HepG2 (cell line): ENCODE data around the gene TUBG1. TPM values are rescaled to one million over a fixed set of nuclear protein-coding genes. Genes with fewer than 3 reads are reported as not detected.

Experiments used
- BATF2 ChIP-seq: sonication (generic); formaldehyde crosslinking; IDR thresholded peaks from 2 replicates; pipeline ENCODE4 v1.8.0; 2022; ENCODE audit warnings: mild to moderate bottlenecking, missing genetic modification reagents, moderate library complexity
- DMTF1 ChIP-seq: sonication (generic); formaldehyde crosslinking; IDR thresholded peaks from 2 replicates; pipeline ENCODE4 v1.4.0; 2020; ENCODE audit warnings: mild to moderate bottlenecking, missing genetic modification reagents
- E2F2 ChIP-seq: sonication (generic); formaldehyde crosslinking; IDR thresholded peaks from 2 replicates; pipeline ENCODE4 v1.4.0; 2020; ENCODE audit warnings: missing genetic modification reagents, borderline replicate concordance
- GZF1 ChIP-seq: sonication (generic); formaldehyde crosslinking; IDR thresholded peaks from 2 replicates; pipeline ENCODE4 v1.5.1; 2020; ENCODE audit warnings: mild to moderate bottlenecking, missing genetic modification reagents
- KLF13 ChIP-seq: sonication (generic); formaldehyde crosslinking; IDR thresholded peaks from 2 replicates; pipeline ENCODE4 v1.4.0; 2020; ENCODE audit warnings: mild to moderate bottlenecking, missing genetic modification reagents
- MAX ChIP-seq: IDR thresholded peaks from 2 replicates; pipeline ENCODE4 v1.6.1; 2012; ENCODE audit warnings: inconsistent platforms
- MED8 ChIP-seq: sonication (generic); formaldehyde crosslinking; IDR thresholded peaks from 2 replicates; pipeline ENCODE4 v1.8.1; 2023; ENCODE audit warnings: mild to moderate bottlenecking, missing genetic modification reagents; ENCODE audit not compliant: insufficient replicate concordance
- MLLT10 ChIP-seq: sonication (generic); formaldehyde crosslinking; IDR thresholded peaks from 2 replicates; pipeline ENCODE4 v1.4.0; 2020; ENCODE audit warnings: missing genetic modification reagents
- MXD4 ChIP-seq: IDR thresholded peaks from 2 replicates; pipeline ENCODE4 v1.6.1; 2016; ENCODE audit warnings: mild to moderate bottlenecking, missing biosample characterization, missing genetic modification reagents
- MYNN ChIP-seq: sonication (generic); formaldehyde crosslinking; IDR thresholded peaks from 2 replicates; pipeline ENCODE4 v1.4.0; 2020; ENCODE audit warnings: mild to moderate bottlenecking, low read depth, missing genetic modification reagents
- NFIC ChIP-seq: IDR thresholded peaks from 2 replicates; pipeline ENCODE4 v1.6.1; 2012; ENCODE audit warnings: mild to moderate bottlenecking, low read length, inconsistent platforms
- NPAS2 ChIP-seq: sonication (generic); formaldehyde crosslinking; IDR thresholded peaks from 2 replicates; pipeline ENCODE4 v1.8.0; 2022; ENCODE audit warnings: mild to moderate bottlenecking, missing genetic modification reagents, borderline replicate concordance
- RAD21 ChIP-seq: fragments of 450-650 bp; formaldehyde crosslinking; IDR thresholded peaks from 2 replicates; pipeline ENCODE4 v1.5.0; 2020; ENCODE audit warnings: mild to moderate bottlenecking
- TCF7 ChIP-seq: sonication (generic); IDR thresholded peaks from 2 replicates; pipeline ENCODE4 v1.6.1; 2016; ENCODE audit warnings: antibody characterized with exemption, low read depth
- YEATS4 ChIP-seq: sonication (generic); formaldehyde crosslinking; IDR thresholded peaks from 2 replicates; pipeline ENCODE4 v1.4.0; 2020; ENCODE audit warnings: missing genetic modification reagents, borderline replicate concordance
- ZNF274 ChIP-seq: sonication (generic); formaldehyde crosslinking; IDR thresholded peaks from 2 replicates; pipeline ENCODE4 v1.5.1; 2020; ENCODE audit warnings: mild to moderate bottlenecking, missing genetic modification reagents
- ZNF275 ChIP-seq: sonication (generic); formaldehyde crosslinking; IDR thresholded peaks from 2 replicates; pipeline ENCODE4 v1.8.0; 2022; ENCODE audit warnings: missing genetic modification reagents, mild to moderate bottlenecking, inconsistent platforms, borderline replicate concordance
- ZNF333 ChIP-seq: sonication (generic); formaldehyde crosslinking; IDR thresholded peaks from 2 replicates; pipeline ENCODE4 v1.4.0; 2020; ENCODE audit warnings: mild to moderate bottlenecking, missing genetic modification reagents, borderline replicate concordance
- ZNF484 ChIP-seq: sonication (generic); formaldehyde crosslinking; IDR thresholded peaks from 2 replicates; pipeline ENCODE4 v1.5.1; 2020; ENCODE audit warnings: mild to moderate bottlenecking, low read depth, missing genetic modification reagents, borderline replicate concordance
- ZNF580 ChIP-seq: IDR thresholded peaks from 2 replicates; pipeline ENCODE4 v1.6.1; 2016; ENCODE audit warnings: low read depth, borderline replicate concordance
- ZNF605 ChIP-seq: sonication (generic); formaldehyde crosslinking; IDR thresholded peaks from 2 replicates; pipeline ENCODE4 v1.8.0; 2022; ENCODE audit warnings: mild to moderate bottlenecking, missing genetic modification reagents
- ZNF614 ChIP-seq: IDR thresholded peaks from 2 replicates; pipeline ENCODE4 v1.6.1; 2018; ENCODE audit warnings: missing biosample characterization, missing genetic modification reagents, inconsistent platforms, borderline replicate concordance
- ZNF616 ChIP-seq: sonication (generic); formaldehyde crosslinking; IDR thresholded peaks from 2 replicates; pipeline ENCODE4 v1.5.0; 2020; ENCODE audit warnings: low read depth, mild to moderate bottlenecking, missing genetic modification reagents
- ZNF879 ChIP-seq: sonication (generic); formaldehyde crosslinking; IDR thresholded peaks from 2 replicates; pipeline ENCODE4 v1.8.1; 2023; ENCODE audit warnings: missing genetic modification reagents
- polyA plus RNA-seq, 8 experiments: library from polyadenylated mRNA; depleted of rRNA in 3 of 8; stranded (reverse) in 7 of 8; unstranded in 1 of 8; fragments of >200 nt; fragmentation: Illumina TruSeq in 4 of 8; extraction: Trizol in 4 of 8; gene quantifications; 2 replicates each; pipeline versions ENCODE4 v1.2.1 to v1.2.3, GENCODE V29; 2011 to 2016; ENCODE audit warnings: low read depth in 4 of 8, missing spikeins in 1 of 8, mixed read lengths in 1 of 8; ENCODE audit not compliant: insufficient read depth in 1 of 8
- total RNA-seq, 5 experiments: library from RNA; depleted of rRNA; stranded (reverse); fragments of >200 nt; fragmentation: Illumina TruSeq; extraction: Trizol; gene quantifications; 2 replicates each; pipeline ENCODE4 v1.2.3, GENCODE V29; 2016; ENCODE audit warnings: low read depth in 1 of 5

The TUBG1 gene
- total and polyA plus RNA-seq, 2 of the 13 experiments (the other 11 are each of a cell fraction or from before 2014, with no cell fraction given): 74.1 to 137 TPM

- peak; percentile 75; the same call in 1 of the 2 replicates for TF ChIP-seq GZF1
- TF ChIP-seq ZNF274 (CRISPR knock-in tag): peak; percentile 85
- TF ChIP-seq DMTF1: 0 out of 2 replicates have a peak, but pooled peaks have one; percentile 53
- TF ChIP-seq RAD21 (CRISPR knock-in tag): peak; percentile 59; the same call in 1 of the 2 replicates
- no peak; the same call in 1 of the 2 replicates for TF ChIP-seq NFIC
- peak; percentile 73 for TF ChIP-seq YEATS4
- TF ChIP-seq MAX: peak; percentile 90
- peak; percentile 85; the same call in 1 of the 2 replicates for TF ChIP-seq ZNF580 (CRISPR knock-in tag)
- TF ChIP-seq ZNF333 (CRISPR knock-in tag): 0 out of 2 replicates have a peak, but pooled peaks have one; percentile 23
- no peak for TF ChIP-seq MLLT10
- no peak for TF ChIP-seq ZNF484 (CRISPR knock-in tag)
- peak; percentile 52; the same call in 1 of the 2 replicates for TF ChIP-seq ZNF605 (CRISPR knock-in tag)
- TF ChIP-seq ZNF614 (CRISPR knock-in tag): peak; percentile 93; the same call in 1 of the 2 replicates
- TF ChIP-seq ZNF879: 0 out of 2 replicates have a peak, but pooled peaks have one; percentile 37
- no peak for TF ChIP-seq NPAS2
- peak; percentile 77; the same call in 1 of the 2 replicates for TF ChIP-seq BATF2 (CRISPR knock-in tag)
- peak; percentile 29 for TF ChIP-seq E2F2 (CRISPR knock-in tag)
- no peak for TF ChIP-seq TCF7
- TF ChIP-seq MYNN (CRISPR knock-in tag): 0 out of 2 replicates have a peak, but pooled peaks have one; percentile 71
- TF ChIP-seq MXD4 (CRISPR knock-in tag): no peak
- TF ChIP-seq MED8 (CRISPR knock-in tag): peak; percentile 36
- 0 out of 2 replicates have a peak, but pooled peaks have one; percentile 72 for TF ChIP-seq ZNF616 (CRISPR knock-in tag)
- no peak; the same call in 1 of the 2 replicates for TF ChIP-seq KLF13 (CRISPR knock-in tag)
- no peak for TF ChIP-seq ZNF275 (CRISPR knock-in tag)
Measured at GRCh38 chr17:42577532-42578281, 31.8 kb upstream of the TUBG1 start, which contains the start of gene PSMC3IP (continued).
